NCI-H146 treated with DMSO at 0.1 percent for 48 hours (cell line): Measurements from ENCODE around the gene CENPVL2.
"Not testable (repeated sequence)": the region's sequence is repeated elsewhere in the genome, so short reads cannot be mapped to it uniquely, and the experiment has no call there.

Experiments
- DNase-seq: peaks from one replicate; lab custom pipeline; 2025; ENCODE audit not compliant: unreplicated experiment; lab: John Stamatoyannopoulos, UW

CENPVL2 gene

GRCh38 chrX:51682720-51683062 is at the start of gene CENPVL2:
Gene CENPVL2 (minus strand): TSS chrX:51682831. CDS start chrX:51682831, 0 bp downstream.
- DNase-seq = not testable (repeated sequence)

- no peak for DNase-seq
These were observed 45.6 kb upstream of the CENPVL2 start for GRCh38 chrX:51728202-51728601.

GRCh38 chrX:51712943-51713647 is 30.5 kb upstream of the CENPVL2 start:
- DNase-seq = not testable (repeated sequence)

GRCh38 chrX:51710277-51711164 is 27.9 kb upstream of the CENPVL2 start, which contains the start of gene CENPVL1:
Gene CENPVL1 (plus strand): TSS chrX:51710512. CDS start chrX:51710512, 0 bp downstream.
- not testable (repeated sequence) for DNase-seq

- DNase-seq = no peak
These were observed 14.8 kb upstream of the CENPVL2 start for GRCh38 chrX:51697397-51697796.

- DNase-seq = no peak
These were observed 11.6 kb upstream of the CENPVL2 start for GRCh38 chrX:51694254-51694653.

GRCh38 chrX:51681808-51682719 is 567 bp downstream of the CENPVL2 start:
- DNase-seq = not testable (repeated sequence)

- not testable (repeated sequence) for DNase-seq
These were observed 2.8 kb downstream of the CENPVL2 start for GRCh38 chrX:51679689-51680433.

GRCh38 chrX:51665981-51666380 is 16.6 kb downstream of the CENPVL2 start:
- DNase-seq = no peak

GRCh38 chrX:51643377-51643776 is 39.3 kb downstream of the CENPVL2 start:
- DNase-seq = no peak

GRCh38 chrX:51641421-51642021 is 41.1 kb downstream of the CENPVL2 start:
- DNase-seq = peak; percentile 20

GRCh38 chrX:51636511-51636910 is 46.1 kb downstream of the CENPVL2 start:
- DNase-seq = not testable (repeated sequence)
